Stomach smooth muscle (tissue), 2 donors: ENCODE results near the gene CPLX3.

Experiments used
- H3K27ac ChIP-seq: one replicate; pipeline ENCODE4 v1.7.0; 2013; ENCODE audit warnings: mild to moderate bottlenecking, low read length, inconsistent platforms
- H3K27me3 ChIP-seq, 2 donors: one replicate each; pipeline ENCODE4 v1.7.0; 2013; ENCODE audit warnings: low read length in 2 of 2; ENCODE audit not compliant: insufficient read depth in 2 of 2, control insufficient read depth in 1 of 2
- H3K36me3 ChIP-seq, 2 donors: one replicate each; pipeline ENCODE4 v1.7.0; 2013; ENCODE audit warnings: low read length in 2 of 2; ENCODE audit not compliant: control insufficient read depth in 2 of 2, insufficient read depth in 2 of 2
- H3K4me1 ChIP-seq: one replicate; pipeline ENCODE4 v1.7.0; 2013; ENCODE audit warnings: low read length; ENCODE audit not compliant: control insufficient read depth, insufficient read depth
- H3K4me3 ChIP-seq, 2 donors: one replicate each; pipeline ENCODE4 v1.7.0; 2013; ENCODE audit warnings: low read length in 2 of 2
- H3K9ac ChIP-seq, 2 donors: one replicate each; pipeline ENCODE4 v1.7.0; 2013; ENCODE audit warnings: low read length in 2 of 2, mild to moderate bottlenecking in 1 of 2
- H3K9me3 ChIP-seq, 2 donors: one replicate each; pipeline ENCODE4 v1.7.0; 2013; ENCODE audit warnings: low read length in 2 of 2; ENCODE audit not compliant: control insufficient read depth in 2 of 2
- donor health status: healthy.
- donor health status: Pancreatic carcinoma.

The CPLX3 gene

GRCh38 chr15:74826364-74826819 is at the start of gene CPLX3:
CPLX3 (plus strand) TSS chr15:74826627; CDS start chr15:74826704, 77 bp downstream.
- Histone ChIP-seq H3K27me3 (peaks cover 18 to 25% of the 10 kb centered on the region in 2 donors), H3K27ac (no peak within 1 kb of the TSS), H3K36me3 (no peaks in the 10 kb centered on the region), H3K4me1 (peaks cover 4% of the 10 kb centered on the region), H3K9me3 (no peaks in the 10 kb centered on the region), H3K4me3 (no peak within 1 kb of the TSS), H3K9ac (no peak within 1 kb of the TSS)

GRCh38 chr15:74776821-74777768 is 49.3 kb upstream of the CPLX3 start:
- Histone ChIP-seq H3K4me1 (peaks cover 25% of the 10 kb centered on the region), H3K27me3 (no peaks in the 10 kb centered on the region), H3K36me3 (no peaks in the 10 kb centered on the region), H3K9me3 (no peaks in the 10 kb centered on the region), H3K27ac (no peak overlapping the region), H3K4me3 (no peak overlapping the region), H3K9ac (no peak overlapping the region)

GRCh38 chr15:74777769-74778598 is 48.4 kb upstream of the CPLX3 start:
- Histone ChIP-seq H3K4me3 (no peak overlapping the region), H3K9ac (no peak overlapping the region), H3K4me1 (peaks cover 31% of the 10 kb centered on the region), H3K27me3 (no peaks in the 10 kb centered on the region), H3K36me3 (no peaks in the 10 kb centered on the region), H3K27ac (no peak overlapping the region), H3K9me3 (no peaks in the 10 kb centered on the region)

- H3K27ac ChIP-seq: no peak overlapping the region
- H3K4me1 ChIP-seq: peaks cover 37% of the 10 kb centered on the region
- H3K36me3 ChIP-seq: no peaks in the 10 kb centered on the region
- no peak overlapping the region for H3K9ac ChIP-seq
- H3K27me3 ChIP-seq: no peaks in the 10 kb centered on the region
- no peak overlapping the region for H3K4me3 ChIP-seq
- H3K9me3 ChIP-seq: no peaks in the 10 kb centered on the region
These were observed 47.8 kb upstream of the CPLX3 start for GRCh38 chr15:74778599-74778970.

GRCh38 chr15:74779162-74779648 is 47.2 kb upstream of the CPLX3 start:
- H3K9ac ChIP-seq: no peak overlapping the region
- no peak overlapping the region for H3K27ac ChIP-seq
- H3K4me1 ChIP-seq: peaks cover 43% of the 10 kb centered on the region

GRCh38 chr15:74780523-74781430 is 45.6 kb upstream of the CPLX3 start:
- Histone ChIP-seq H3K27ac (no peak overlapping the region), H3K4me3 (peak overlapping the region in 1 of 2 donors; percentile 72), H3K27me3 (no peaks in the 10 kb centered on the region), H3K9ac (peak overlapping the region; percentile 6 to 21), H3K9me3 (no peaks in the 10 kb centered on the region), H3K36me3 (no peaks in the 10 kb centered on the region), H3K4me1 (peaks cover 51% of the 10 kb centered on the region)

More at GRCh38 chr15:74779162-74779648, 47.2 kb upstream of the CPLX3 start:
- Histone ChIP-seq H3K27me3 (no peaks in the 10 kb centered on the region), H3K9me3 (no peaks in the 10 kb centered on the region), H3K4me3 (no peak overlapping the region), H3K36me3 (no peaks in the 10 kb centered on the region)

GRCh38 chr15:74781431-74782258 is 44.8 kb upstream of the CPLX3 start, which contains the start of gene CSK:
CSK (plus strand) TSS chr15:74782080; CDS start chr15:74798298, 16,218 bp downstream.
- H3K36me3 ChIP-seq: peaks cover 0 to 2% of the 10 kb centered on the region in 2 donors
- H3K27ac ChIP-seq: no peak within 1 kb of the TSS
- no peaks in the 10 kb centered on the region for H3K9me3 ChIP-seq
- H3K4me1 ChIP-seq: peaks cover 56% of the 10 kb centered on the region
- H3K9ac ChIP-seq: peak within 1 kb of the TSS; percentile 78 to 85
- H3K27me3 ChIP-seq: no peaks in the 10 kb centered on the region
- peak within 1 kb of the TSS; percentile 89 to 94 for H3K4me3 ChIP-seq

- Histone ChIP-seq H3K9me3 (no peaks in the 10 kb centered on the region), H3K9ac (peak overlapping the region; percentile 78 to 85), H3K27ac (no peak overlapping the region), H3K36me3 (peaks cover 0 to 2% of the 10 kb centered on the region in 2 donors), H3K27me3 (no peaks in the 10 kb centered on the region), H3K4me1 (peaks cover 57% of the 10 kb centered on the region), H3K4me3 (peak overlapping the region; percentile 89 to 94)
These were observed 44.0 kb upstream of the CPLX3 start for GRCh38 chr15:74782259-74783071.
